Measurements from ENCODE around the gene TRPC6.
"Not testable (repeated sequence)": the region's sequence is repeated elsewhere in the genome, so short reads cannot be mapped to it uniquely, and the experiment has no call there.

Gene TRPC6

DNA sequence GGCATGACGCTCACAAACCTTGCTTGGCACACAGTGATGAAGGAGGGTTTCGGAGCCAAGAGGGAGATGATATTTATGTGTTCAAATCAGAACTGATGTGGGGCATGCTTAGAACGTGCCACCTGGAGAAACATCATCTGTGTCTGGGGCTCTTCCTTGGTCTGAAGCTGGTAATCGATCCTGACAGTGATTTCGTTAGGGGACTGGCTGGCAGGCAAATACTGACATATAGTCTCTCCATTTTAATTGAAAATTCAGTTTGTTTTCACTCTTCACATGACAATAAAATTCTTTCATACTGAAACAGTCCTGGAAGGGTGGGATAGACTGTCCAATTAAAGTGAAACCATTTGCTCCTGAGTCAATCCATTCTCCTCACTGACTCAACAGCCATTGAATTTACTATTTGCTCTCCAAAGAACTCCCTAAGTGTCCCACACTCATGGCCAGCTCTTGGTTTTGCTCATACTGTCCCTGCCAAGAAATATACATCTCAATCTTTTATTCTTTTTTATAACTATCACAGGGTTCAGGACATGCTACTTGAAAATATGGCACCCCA lies 134.8 kb downstream of the TRPC6 start:
- DNase-seq (ENCODE audit: low spot score), result no peak

DNA sequence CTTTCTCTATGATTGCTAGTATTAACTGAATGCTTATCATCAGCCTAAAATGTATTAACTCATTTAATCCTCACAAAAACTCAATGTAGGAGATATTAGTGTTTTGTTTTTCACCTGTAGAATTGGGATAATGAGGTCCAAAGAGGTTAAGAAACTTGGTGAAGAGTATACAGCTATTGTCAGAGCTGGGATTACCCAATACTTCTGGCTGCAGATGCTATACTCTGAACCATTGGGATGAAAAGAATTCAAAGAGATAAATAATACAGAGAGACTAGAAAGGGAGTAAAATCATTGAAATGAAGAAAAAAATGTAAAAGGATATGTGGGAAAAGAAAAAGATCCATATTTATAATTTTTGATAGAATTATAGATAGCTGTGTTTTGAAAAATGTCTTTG lies 137.1 kb downstream of the TRPC6 start:
- no peak for DNase-seq (ENCODE audit: low spot score)

DNA sequence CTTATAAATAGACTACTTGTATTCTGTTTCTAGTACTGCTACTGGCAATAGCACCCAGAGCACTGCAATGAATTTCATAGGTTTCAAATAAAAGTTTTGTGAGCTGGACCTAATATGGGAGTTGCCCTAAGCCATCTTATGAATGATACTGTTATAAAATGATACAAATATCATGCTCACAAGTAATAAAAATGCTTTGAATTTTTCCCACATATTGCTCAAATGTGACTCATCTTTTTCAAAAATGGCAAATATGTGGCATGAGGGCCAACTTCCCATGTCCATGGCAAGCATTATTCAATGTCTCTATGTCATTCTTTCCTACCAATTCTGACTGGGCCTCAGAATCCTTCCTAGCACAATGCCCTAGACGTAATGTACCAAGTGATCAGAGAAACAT lies 137.6 kb downstream of the TRPC6 start:
- no peak for DNase-seq (ENCODE audit: low spot score)

DNA sequence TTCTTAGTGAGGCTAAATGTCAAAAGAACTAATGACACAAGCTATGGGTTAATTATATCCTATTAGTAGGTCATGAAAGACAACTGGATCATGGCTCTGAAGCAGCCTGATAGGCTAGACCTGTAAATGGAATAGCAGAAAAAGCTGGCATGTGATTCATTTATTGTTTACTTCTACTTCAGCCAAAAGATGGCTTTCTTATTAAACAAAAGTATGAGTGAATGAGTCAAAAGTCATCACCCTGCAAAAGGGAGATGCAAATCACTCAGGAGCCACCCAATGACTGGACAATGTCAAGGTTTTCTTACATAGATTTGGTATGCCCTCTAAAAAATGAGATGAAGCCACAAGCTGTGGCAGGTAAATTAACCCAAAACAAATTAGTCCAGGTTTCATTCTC lies 138.0 kb downstream of the TRPC6 start:
- no peak for DNase-seq (ENCODE audit: low spot score)

DNA sequence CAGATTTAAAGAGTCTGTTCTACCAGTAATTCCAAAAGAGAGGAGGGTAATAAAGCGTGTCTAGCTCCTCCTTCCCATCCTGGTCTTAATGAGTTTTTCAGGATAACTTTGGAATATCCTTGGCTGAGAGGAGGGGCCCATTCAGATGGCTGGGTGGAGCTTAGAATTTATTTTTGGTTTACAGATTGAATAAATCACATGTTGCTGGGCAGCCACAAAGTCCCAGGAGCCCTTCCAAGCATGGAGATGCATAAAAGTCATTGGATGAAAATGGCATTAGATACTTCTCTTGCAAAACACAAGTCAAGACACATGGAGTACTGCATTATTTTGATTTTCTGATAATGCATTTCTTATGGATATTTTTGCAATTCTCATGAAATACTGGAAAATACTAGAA lies 139.0 kb downstream of the TRPC6 start:
- DNase-seq (ENCODE audit: low spot score), result no peak

DNA sequence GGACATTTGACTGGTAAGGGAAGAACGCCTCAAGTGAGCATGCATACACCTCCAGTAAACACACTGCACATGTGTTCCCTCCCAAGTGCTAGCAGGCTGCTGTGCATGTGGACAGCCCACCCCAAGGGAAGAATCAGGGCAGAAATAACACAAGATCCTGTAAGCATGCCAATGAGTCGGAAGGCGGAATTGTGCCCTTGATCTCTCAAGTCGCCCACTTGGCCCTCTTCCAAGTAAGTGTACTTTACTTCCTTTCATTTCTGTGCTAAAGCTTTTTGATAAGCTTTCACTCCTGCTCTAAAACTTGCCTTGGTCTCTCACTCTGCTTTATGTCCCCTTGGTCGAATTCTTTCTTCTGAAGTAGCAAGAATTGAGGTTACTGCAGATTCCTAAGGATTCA lies 139.6 kb downstream of the TRPC6 start:
- DNase-seq (ENCODE audit: low spot score), result no peak

DNA sequence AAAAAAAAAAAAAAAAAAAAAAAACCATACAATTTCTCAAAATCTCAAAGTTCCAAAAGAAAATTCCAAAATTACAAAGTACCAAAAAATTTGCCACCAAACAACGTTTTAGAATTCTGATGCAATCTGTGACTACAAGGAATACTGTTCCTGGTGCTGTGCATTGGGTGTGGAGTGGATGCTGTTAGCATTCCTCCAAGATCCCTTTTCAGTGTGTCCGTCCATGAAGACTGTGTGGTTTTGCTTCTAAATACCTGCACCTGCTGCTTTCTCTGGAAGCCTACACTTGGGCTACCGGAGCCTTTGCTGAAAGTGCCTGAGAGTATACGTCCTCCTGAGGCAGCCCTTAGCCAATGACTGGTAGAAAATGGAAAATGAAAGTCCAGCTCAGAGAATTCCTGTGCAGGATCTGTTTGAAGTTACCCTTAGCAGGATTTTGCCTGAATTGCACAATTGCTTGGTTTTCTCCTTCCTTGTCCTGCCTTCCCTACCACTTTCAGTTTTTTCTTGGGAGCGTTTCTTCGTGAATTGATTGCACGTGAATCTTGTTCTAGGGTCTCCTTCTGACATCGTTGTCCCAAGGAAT lies 140.8 kb downstream of the TRPC6 start:
- no peak for DNase-seq (ENCODE audit: low spot score)

DNA sequence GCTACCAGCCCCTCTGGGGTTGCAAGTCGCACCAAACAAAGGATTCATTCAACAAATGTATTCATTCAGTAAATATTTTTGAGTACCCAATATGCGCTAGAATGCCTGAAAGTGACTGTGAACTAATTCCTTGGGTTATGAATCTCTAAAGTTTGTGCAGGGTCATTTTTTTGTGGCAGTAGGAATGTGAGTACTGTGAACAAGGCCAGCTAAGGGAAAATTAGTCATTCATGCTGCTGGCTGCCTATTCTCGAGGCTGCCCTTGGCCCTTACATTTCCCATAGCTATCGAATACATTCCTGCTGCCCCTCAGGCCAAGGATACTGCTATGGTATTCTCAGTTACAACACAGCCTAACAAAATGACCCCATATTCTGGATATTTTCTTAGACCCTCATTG lies 141.6 kb downstream of the TRPC6 start:
- no peak for DNase-seq (ENCODE audit: low spot score)

DNA sequence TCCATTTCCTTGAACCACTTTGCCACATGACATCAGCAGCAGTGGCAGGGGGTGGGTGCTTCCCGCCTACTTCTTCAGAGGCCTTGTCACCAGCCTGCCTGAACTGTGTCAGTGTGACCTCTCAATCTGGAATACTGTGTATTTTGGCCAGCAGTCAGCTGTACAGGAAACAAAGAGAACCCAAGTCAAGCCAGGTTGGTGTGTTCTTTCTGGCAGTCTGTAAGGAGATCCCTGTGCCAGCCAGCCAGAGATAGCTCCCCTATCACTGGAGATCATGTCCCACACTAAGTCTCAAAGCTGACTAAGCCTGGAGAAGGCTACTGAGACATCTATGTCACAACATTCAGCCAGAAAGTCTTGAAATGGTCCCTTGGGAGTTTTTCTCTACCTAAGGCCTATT lies 142.1 kb downstream of the TRPC6 start:
- no peak for DNase-seq (ENCODE audit: low spot score)

DNA sequence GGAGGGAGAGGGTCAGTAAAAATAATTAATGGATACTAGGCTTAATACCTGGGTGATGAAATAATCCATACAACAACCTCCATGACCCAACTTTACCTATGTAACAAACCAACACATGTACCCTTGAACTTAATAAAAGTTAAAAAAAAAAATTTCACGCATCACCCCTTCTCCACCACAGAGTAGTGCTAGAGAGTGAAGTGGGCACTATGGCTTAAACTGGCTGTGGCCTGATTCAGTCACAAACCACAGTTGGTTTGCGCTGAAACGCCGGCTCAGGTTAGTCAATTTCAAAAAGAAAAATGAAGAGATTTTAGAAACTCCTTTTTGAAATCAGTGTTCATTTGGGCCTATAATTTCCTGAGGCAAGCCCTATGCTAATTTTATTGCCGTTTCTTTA lies 144.3 kb downstream of the TRPC6 start:
- DNase-seq (ENCODE audit: low spot score), result no peak

DNA sequence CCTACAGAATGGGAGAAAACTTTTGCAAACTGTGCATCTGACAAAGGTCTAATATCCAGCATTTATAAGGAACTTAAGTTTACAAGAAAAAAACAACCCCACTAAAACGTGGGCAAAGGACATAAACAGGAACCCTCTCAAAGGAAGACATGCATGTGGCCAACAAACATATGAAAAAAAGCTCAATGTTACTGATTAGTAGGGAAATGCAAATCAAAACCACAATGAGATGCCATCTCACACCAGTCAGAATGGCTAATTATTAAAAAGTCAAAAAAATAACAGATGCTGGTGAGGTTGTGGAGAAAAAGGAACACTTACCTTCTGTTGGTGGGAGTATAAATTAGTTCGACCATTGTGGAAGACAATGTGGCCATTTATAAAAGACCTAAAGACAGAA lies 145.1 kb downstream of the TRPC6 start:
- not testable (repeated sequence) for DNase-seq (ENCODE audit: low spot score)

DNA sequence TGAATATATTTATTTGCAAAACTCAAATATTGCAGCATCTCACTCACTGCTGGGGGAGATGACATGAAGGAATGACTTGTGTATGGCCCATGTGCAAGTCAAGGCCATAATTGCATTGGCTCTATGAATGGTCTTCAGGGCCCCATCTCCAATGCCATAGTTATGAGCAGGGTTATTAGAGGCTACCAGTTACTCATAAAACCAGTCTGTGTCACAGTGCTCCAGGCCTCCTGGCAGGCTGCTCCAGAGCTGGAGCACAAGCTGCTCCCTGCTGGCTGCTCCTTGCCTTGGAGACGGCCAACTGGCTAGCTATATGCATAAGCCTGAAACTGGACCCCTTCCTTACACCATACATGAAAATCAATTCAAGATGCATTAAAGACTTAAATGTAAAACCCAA lies 145.7 kb downstream of the TRPC6 start:
- no peak for DNase-seq (ENCODE audit: low spot score)

DNA sequence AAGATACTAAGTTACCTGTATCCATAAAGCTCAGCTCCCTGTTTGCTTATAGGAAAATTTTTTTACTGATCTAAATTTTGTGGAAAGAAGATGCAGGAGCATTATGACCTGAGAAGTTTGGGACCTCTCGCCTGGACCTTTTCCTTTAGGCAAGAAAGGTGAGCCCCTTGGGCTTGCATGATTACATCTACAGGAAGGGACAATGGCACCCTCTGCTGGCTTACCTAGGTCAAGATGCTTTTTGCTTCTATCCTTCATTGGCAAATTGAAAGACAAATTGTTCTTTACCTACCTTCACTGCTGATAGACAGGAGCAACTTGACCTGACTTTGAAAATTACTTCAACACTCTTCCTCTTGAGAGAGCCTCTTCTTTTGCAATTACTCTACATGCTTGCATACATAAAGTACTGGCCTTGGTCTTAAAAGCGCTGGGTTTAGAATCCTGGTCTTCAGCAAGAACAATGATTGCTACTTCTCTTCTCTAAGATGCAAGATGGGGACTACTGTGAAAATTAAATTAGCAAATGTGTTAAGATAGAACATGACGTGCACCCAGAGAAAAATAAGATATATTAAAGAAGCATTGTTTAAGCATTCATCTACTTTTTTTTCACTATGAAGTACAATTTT lies 147.2 kb downstream of the TRPC6 start:
- DNase-seq (ENCODE audit: low spot score), result no peak

DNA sequence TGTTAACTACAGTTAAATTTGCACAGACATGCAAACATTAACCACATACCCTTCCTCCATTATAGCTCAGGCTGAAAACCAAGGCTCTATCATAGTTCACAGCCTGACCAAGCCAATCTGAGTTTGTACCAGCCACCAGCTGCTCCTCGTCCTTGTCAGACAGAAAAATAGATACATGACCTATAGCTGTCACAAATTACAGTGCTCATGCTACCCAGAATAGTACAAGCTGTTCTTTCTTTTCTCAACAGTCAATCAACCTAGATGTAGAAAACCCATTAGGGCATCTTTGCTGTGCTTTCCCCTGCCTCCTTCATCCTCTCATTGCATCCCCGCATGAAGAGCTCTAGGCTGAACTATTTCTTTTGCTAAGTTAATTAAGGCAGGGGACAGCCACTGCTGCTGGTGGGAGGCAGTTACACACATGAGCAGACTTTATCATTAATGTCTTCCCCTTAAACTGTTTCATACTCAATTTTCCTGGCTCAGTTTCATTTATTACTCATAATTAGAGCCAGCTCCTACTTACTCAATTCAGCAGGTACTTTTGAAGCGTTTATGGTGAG lies 148.3 kb downstream of the TRPC6 start:
- DNase-seq (ENCODE audit: low spot score), result no peak

DNA sequence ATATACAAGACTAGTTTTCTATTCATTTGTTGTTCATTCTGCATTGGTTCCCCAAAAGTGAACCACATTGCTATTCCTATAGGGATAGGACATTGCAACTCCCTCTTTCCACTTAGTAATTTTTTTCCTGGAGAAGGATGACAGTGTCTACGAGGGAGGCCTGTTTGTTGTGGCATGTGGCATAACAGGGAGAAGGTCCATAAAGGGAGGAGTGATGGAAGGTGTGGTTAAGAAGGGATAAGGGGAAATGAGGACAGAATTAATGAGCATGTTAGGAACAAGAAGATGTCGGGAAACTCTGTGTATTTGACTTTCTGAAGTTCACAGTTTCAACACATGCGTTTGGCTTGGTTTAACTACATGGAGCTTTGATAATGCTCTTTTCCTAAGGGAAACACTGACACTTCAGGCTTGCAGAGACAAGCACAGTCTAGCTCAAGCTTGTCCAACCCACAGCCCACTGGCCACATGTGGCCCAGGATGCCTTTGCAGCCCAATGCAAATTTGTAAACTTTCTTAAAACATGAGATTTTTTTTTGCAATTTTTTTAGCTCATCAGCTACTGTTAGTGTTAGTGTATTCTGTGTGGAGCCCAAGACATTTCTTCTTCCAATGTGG lies 149.7 kb downstream of the TRPC6 start:
- no peak for DNase-seq (ENCODE audit: low spot score)

DNA sequence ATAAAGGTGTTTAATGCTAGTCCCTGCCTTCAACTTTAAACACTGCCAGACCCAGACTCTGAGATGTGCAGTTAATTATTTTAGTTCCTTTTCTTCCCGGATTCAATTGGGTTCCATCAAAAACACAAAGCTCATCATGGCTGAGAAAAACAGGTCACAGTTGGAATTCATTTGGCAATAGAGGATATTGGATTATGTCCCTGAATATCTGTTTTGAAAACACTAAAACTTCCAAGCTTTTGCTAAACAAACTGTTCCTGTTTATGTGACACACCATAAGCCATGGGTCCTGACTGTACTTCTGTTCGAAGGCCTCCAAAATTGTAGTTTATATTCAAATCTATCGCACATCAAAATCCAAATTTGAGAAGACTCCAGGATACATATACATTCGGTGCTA lies 150.7 kb downstream of the TRPC6 start:
- no peak for DNase-seq (ENCODE audit: low spot score)

DNA sequence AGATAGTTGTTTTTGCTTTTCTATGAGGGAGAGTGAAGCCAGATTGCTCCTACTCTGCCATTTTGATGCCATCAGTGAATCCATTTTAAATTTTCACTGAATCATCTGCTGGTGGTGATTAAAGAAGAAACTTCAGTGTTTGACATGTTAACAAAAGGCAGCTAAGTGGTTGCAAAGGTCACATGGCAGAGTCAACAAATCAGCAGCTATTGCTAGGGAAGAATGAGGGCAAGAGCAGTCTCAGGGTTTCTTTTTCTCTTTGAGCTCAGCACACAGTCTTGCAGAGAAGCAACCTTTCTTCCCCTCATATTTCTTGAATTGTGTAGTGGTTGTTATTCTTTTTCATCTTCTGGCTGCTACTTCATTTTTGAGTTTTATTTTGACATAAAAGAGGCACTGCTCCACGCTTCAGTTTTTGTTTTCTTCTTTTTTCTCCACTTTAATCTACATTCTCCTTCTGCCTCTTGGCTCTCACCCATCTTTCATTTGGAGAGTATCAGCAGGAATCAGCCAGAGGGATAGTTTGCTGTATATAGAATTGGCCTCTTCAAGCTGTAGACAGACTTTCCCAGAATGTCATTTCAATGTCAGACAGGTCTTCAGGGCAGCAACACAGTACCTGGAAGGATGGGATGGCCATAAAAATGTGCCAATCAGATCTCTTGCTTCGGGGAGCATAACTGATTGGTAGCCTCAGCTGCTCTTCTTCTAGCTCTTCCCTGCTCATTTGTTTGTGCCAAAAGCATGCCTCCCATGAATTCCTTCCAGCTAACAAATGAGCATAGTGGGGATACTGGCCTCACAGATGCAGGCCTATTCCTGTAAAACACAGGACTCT lies 153.9 kb downstream of the TRPC6 start:
- DNase-seq (ENCODE audit: low spot score), result no peak

DNA sequence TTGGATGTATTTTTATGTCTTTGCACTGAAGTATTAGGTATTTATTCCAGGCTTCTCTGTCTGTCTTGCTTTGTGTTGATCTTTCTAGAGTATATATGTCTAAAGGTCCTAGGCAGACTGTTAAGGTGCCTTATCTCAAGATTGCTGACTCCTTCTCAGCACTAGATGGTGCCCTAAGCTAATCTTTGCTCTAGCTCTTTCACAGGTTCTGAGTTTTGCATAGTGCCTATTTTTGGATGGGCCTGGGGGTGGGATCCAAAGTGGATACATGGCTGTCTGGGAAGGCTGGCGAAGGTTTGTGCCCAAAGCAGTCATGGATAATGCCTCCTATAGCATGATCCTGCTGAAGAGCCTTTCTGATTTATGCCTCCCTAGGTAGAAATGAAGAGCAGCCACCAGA lies 154.9 kb downstream of the TRPC6 start:
- DNase-seq (ENCODE audit: low spot score), result no peak

DNA sequence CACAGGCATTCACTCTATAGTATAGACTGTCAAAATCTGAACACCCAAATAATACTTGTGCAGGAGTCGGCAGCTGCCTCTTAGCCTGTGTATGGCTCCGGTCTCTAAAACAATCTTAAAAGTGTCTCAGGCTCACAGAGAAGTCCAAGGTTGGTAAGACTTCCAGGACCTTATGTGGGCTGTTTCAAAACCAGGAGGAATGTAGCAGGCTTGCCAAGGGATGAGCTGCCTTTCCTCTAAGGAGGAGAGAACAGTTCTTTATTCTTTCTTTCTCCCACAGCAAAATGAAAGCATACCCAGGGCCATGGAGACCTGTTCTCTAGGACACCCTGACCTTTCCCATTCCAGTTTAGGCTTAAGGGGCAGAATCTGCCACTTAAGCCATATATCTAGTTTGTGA lies 176.5 kb downstream of the TRPC6 start:
- no peak for DNase-seq (ENCODE audit: low spot score)

All from HuH-7.5 (cell line).